D721Med (cell line): ENCODE data around the gene KCNK2.

Experiments used
- DNase-seq: peaks from one replicate; pipeline ENCODE4 v3.0.0; 2011; ENCODE audit warnings: low spot score; ENCODE audit not compliant: insufficient read length
- FAIRE-seq: peaks from 2 replicates; lab custom pipeline; 2011; peaks lifted over from hg19 to GRCh38; lab: Jason Lieb, UNC
- TF ChIP-seq, protein P1 (sequence below): IDR thresholded peaks from 2 replicates; pipeline ENCODE4 v1.5.1; 2012; ENCODE audit warnings: mild to moderate bottlenecking, control low read depth; ENCODE audit not compliant: insufficient read depth; ENCODE audit errors: missing control alignments

The KCNK2 gene

DNA sequence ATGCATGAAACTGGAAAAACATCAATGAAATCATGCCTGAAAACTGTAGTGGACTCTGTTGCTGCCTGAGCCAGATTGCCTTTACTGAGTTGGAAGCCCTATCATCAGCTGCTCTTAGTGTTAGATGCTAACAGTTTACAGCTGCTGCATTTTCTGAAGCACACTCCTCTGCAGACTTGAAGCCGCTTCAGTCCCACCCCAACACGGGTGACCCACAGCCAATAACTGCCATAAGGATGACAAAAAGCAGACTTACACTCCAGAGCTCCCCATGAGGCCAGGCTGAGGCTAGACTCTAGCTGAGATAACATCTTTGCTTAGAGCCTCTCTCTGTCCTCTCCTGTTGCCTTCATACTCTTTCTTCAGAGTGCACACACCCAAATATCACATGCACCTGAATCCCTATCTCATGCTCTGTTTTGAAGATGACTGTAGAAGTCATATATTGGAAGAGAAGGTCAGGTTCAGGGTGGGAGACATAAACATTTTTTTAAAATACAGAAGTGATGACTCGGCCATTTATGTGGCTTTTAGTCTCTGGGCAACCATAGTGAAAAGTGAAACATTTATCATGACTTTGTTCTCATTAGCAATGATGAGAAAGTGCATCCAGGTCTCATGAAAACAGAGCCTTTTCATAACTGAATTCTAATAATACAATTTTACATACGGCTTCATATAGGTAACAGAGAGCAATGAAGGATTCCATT lies 161.0 kb downstream of the KCNK2 start:
- TF ChIP-seq, protein P1, sequence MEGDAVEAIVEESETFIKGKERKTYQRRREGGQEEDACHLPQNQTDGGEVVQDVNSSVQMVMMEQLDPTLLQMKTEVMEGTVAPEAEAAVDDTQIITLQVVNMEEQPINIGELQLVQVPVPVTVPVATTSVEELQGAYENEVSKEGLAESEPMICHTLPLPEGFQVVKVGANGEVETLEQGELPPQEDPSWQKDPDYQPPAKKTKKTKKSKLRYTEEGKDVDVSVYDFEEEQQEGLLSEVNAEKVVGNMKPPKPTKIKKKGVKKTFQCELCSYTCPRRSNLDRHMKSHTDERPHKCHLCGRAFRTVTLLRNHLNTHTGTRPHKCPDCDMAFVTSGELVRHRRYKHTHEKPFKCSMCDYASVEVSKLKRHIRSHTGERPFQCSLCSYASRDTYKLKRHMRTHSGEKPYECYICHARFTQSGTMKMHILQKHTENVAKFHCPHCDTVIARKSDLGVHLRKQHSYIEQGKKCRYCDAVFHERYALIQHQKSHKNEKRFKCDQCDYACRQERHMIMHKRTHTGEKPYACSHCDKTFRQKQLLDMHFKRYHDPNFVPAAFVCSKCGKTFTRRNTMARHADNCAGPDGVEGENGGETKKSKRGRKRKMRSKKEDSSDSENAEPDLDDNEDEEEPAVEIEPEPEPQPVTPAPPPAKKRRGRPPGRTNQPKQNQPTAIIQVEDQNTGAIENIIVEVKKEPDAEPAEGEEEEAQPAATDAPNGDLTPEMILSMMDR = no peak
- DNase-seq = no peak
- FAIRE-seq = no peak

DNA sequence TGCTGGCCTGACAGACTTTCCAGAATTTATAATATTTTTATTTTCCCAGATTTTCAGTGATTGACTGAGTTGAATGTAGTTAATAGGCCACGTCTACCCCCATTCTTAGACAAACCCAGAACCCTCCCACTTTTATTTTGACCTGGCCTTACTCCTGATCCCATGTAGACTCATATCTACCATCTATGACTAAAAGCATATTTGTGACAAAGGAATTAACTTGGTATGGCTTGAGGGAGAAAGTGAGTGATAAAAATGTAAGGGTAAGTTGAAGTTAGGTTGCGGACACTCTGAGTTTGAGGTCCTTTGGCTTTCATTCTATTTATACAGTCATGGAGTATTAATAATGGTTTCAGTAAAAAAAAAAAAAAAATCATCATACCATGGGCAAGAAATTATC lies 168.4 kb downstream of the KCNK2 start:
- DNase-seq (no peak), FAIRE-seq (no peak)
- TF ChIP-seq, protein P1 = no peak

DNA sequence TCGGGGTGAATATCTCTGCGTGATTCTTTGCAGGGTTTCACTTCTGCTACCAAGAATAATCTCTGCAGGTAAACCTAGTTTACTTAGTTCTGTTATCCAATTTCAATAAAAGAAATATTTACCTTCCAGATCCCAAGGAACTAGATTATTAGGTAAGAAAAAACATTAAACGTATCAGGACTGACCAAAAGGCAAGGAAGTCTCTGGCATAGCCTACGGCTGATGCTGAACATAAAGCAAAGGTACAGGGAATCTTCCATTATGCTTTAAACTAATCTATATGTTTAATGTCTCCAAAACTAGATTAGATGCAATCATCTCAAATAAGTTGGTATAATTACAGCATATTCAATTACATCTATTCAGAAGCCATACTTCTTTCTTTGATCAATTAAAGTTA lies 168.9 kb downstream of the KCNK2 start:
- no peak for DNase-seq
- TF ChIP-seq, protein P1 = no peak
- peak; percentile 6 for FAIRE-seq

DNA sequence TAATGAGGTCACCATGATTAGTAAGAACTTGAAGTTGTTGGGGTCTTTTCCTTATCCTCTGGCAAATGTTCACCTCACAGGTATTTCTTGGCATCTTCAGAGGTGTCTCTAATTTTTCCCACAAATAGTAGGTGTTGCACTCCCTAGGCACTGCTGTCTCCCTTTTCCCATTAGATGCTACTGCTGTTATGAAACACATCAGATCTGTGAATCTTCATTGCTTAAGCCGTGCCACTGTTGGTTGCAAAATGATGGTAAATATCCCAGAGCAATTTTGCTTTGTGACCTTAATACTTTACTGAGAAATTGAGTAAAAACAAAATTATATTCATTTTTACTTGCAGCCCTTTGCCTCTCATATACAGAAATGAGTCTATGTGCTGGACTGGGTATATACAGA lies 169.6 kb downstream of the KCNK2 start:
- TF ChIP-seq, protein P1 = no peak
- DNase-seq (no peak), FAIRE-seq (no peak)

DNA sequence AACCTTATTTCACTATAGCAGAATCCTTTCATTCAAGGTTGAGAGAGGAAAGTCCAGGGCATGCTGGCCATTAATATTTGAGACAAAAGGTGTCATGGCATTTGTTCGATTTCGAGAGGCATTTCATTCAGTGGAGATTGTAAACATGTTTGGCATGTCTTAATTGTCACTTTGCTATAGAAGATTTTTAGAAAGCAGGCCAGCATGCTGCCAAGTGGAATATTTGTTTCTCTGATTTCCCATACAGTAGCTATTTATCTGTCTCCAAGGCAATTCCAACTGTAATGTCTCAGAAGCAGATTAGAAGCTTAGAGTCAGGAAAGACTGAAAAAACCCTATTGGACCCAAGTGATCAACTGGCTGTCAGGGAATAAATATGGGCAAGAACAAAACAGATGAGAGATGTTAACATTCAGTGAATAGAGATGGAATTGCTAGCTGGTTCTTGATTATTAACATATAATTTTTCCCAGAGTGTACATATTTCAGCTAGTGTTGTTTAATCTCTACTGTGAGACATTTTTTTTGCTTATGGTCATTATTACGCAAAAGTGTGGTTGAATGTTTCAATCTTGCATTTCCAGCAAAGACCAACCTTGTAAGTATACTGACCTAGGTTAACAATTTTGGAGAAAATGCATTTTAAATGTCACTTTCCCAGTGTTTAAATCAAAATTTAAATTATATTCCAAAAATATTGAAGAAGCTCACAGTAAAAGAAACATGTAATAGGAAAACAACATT lies 174.6 kb downstream of the KCNK2 start:
- FAIRE-seq (peak; percentile 38), DNase-seq (no peak)
- TF ChIP-seq, protein P1 = no peak

DNA sequence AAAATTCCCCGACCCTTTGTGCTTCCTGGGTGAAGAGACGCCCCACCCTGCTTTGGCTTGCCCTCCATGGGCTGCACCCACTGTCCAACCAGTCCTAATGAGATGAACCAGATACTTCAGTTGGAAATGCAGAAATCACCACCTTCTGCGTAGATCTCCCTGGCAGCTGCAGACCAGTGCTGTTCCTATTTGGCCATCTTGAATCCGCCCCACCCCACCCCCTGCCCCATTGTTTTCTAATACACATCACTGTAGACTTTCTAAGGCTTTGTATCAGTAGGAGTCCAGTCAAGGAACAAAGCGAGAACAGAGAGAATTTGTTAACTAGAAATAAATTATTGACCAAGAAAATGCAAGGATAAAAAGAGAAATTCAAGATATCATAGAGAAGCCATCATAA lies 178.2 kb downstream of the KCNK2 start:
- TF ChIP-seq, protein P1 = no peak
- no peak for DNase-seq
- no peak for FAIRE-seq

DNA sequence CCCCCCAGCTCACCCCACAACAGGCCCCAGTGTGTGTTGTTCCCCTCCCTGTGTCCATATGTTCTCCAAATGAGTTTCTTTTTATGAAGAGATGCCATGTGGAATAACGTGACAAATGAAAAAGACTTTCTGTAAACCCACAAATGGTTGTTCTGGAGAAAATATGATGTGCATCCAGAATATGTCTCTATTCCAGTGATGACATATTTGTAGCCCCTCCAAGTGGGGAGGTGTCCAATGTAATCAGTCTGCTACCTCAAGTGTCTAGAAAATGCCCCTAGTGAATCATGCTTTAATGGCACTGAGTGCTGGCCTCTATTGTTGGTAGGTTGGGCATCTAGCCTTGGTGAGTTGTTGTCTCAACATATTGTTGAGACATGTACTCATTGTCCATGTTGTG lies 179.6 kb downstream of the KCNK2 start:
- DNase-seq = no peak
- no peak for FAIRE-seq
- TF ChIP-seq, protein P1 = no peak
